GM18499 (cell line): ENCODE results near the gene NPIPA5.
"Not testable (repeated sequence)": the region's sequence is repeated elsewhere in the genome, so short reads cannot be mapped to it uniquely, and the experiment has no call there.

ENCODE experiments used
- ATAC-seq: cut with Tn5 transposase; IDR thresholded peaks from one replicate; pipeline ENCODE4 v1.9.1; 2021; ENCODE audit warnings: moderate number of reproducible peaks; ENCODE audit not compliant: insufficient read depth, unreplicated experiment

The NPIPA5 gene

DNA sequence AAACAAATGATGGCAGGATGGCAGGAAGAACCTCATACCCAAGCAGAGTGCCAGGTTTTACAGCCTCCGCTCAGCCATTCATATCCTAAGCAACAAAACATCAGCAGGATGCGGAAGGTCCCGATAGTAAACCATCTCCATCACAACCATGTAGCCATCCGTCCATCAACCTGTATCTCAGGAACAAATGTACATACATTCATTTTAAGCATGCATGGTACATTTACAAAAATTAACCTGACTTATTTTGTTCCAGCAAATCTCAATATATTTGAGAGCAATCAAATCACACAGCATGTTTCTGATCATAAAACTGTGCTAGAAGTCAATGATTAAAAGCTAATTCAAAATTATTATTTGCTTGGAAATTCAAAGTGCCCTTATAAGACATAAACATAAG, at the start of gene NPIPA5:
Gene NPIPA5 (minus strand): TSS at position 101 of the 400 bp plus-strand sequence. CDS start 0 bp downstream, at position 101.
- not testable (repeated sequence) for ATAC-seq

- ATAC-seq, result no peak
Observed at GRCh38 chr16:15427648-15428239, 49.6 kb upstream of the NPIPA5 start.

DNA sequence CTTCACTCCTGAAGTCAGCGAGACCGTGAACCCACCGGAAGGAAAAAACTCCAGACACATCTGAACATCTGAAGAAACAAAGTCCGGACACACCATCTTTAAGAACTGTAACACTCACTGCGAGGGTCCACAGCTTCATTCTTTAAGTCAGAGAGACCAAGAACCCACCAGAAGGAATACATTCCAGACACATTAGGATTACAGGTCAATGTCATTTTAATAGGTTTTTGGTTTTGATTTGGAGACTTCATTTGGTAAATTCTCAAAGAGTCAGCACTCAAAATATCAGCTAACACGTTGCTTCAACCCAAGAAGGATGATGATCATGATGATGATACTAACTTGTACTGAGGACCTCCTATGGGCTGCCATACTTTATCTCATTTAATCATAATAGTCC, 48.7 kb upstream of the NPIPA5 start:
- ATAC-seq, result no peak

GRCh38 chr16:15425861-15426260, 47.8 kb upstream of the NPIPA5 start:
- no peak for ATAC-seq

- no peak for ATAC-seq
Observed at GRCh38 chr16:15422222-15422621, 44.1 kb upstream of the NPIPA5 start.

GRCh38 chr16:15421696-15422095, 43.6 kb upstream of the NPIPA5 start:
- not testable (repeated sequence) for ATAC-seq

GRCh38 chr16:15418206-15418605, 40.1 kb upstream of the NPIPA5 start:
- ATAC-seq, result no peak

GRCh38 chr16:15417197-15417596, 39.1 kb upstream of the NPIPA5 start:
- no peak for ATAC-seq

GRCh38 chr16:15415511-15415985, 37.5 kb upstream of the NPIPA5 start:
- ATAC-seq, result no peak

DNA sequence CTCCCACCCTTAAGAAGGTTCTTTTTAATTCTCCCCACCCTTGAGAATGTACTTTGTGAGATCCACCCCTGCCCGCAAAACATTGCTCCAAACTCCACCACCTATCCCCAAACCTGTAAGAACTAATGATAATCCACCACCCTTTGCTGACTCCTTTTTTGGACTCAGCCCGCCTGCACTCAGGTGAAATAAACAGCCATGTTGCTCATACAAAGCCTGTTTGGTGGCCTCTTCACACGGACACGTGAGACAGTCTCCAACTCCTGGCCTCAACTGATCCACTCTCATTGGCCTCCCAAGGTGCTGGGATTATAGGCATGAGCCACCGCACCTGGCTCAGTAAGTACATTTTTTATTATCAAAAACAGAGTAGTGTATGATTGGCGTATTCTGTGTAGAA, 31.4 kb upstream of the NPIPA5 start:
- ATAC-seq, result not testable (repeated sequence)

GRCh38 chr16:15407756-15408155, 29.7 kb upstream of the NPIPA5 start:
- ATAC-seq, result not testable (repeated sequence)

GRCh38 chr16:15404792-15405191, 26.7 kb upstream of the NPIPA5 start:
- ATAC-seq, result no peak

DNA sequence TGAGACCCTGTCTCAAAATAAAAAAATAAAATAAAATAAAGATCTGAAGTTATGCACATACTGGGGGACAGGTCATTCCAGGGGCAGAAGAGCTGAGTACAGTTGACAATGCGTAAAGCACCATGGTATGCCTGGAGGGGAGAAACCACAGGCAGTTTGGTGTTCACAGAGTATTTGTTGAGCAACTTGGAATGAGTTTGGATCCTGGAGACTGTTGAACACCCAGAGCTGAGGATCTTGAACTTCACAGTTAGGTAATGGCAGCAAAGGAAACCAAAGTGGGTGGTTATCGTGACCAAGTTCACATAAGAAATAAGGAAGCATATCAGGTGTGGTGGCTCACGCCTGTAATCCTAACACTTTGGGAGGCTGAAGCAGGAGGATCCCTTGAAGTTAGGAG, 26.0 kb upstream of the NPIPA5 start:
- ATAC-seq, result not testable (repeated sequence)

DNA sequence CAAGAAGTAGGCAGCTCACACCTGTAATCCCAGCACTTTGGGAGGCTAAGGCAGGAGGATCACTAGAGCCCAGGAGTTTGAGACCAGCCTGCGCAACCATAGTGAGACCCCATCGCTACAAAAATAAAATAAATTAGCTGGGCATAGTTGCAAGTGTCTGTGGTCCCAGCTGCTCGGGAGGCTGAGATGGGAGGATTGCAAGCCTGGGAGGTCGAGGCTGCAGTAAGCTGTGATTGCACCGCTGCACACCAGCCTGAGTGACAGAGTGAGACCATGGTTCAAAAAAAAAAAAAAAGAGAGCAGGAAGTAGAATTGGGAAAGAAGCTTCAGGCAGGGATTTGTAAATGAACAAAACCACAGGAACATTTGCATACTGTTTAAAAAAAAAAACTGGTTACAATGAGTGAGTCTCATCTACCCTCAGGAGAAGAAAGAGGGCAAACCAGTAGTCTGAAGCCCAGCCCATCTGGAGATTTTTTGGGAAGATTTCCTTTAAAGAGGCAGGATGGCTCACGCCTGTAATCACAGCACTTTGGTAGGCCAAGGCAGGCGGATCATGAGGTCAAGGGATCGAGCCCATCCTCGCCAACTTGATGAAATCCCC, 25.4 kb upstream of the NPIPA5 start:
- ATAC-seq, result no peak

GRCh38 chr16:15401972-15402371, 23.9 kb upstream of the NPIPA5 start:
- no peak for ATAC-seq

DNA sequence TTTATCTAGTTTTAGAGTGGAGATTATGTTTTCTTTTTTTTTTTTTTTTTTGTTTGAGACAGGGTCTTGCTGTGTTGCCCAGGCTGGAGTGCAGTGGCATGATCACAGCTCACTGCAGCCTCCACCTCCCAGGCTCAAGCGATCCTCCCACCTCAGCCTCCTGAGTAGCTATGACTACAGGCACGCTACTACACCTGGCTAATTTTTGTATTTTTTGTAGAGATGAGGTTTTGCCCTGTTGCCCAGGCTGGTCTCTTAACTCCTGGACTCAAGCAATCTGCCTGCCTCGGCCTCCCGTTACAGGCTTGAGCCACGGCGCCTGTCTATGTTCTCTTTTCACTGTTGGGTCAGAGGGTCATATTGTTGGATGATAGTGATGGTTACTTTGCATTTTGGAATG, 22.2 kb upstream of the NPIPA5 start:
- ATAC-seq, result not testable (repeated sequence)

GRCh38 chr16:15399317-15399716, 21.2 kb upstream of the NPIPA5 start:
- ATAC-seq, result no peak

GRCh38 chr16:15398618-15399316, 20.7 kb upstream of the NPIPA5 start:
- ATAC-seq, result no peak

DNA sequence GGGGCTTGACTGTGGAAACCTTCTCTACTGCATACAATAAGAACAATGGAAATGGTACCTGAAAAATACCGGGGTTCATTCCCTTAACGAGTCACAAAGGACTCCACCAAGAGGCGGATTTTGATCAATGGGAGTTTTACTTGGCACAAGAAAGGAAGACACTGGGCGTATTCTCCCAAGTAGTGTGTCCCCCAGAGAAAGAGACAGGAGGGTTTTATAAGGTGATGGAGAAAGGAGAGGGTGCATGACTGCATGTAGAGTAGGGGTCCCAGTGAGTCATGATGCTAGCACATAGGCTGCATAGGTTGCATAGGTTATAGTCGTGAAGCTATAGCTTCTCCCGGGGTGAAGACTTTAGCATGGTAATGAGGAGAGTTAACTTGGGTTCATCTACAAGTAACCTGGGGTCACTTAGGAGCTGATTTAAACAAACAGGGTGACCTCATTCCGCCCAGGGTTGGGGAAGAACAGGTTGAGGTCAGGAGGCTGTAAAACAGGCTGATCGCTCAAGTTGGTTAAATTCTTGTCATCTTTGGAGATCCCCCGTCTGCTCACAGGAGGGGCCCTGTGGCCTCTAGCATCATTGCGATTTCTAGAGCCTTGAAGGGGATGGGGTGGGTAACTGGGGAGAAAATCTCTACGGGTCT, 19.0 kb upstream of the NPIPA5 start:
- ATAC-seq, result no peak

DNA sequence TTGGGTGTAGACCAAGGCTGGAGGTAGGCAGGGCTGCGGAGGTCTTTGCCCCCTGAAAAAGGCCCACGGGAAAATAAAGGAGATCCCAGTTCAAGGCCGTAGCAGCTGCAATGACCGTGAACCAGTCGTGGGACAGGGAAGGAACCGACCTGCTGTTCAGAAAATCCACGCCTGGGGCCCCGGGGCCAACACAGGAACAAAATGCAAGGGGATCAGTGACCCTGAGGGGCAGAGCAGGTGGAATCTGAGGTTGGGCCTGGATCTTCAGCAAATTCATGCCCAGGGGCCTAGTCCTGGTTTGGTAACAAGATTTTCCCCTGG, 18.4 kb upstream of the NPIPA5 start:
- ATAC-seq, result not testable (repeated sequence)
